ENCODE measurements around the gene CGGBP1.

DNA sequence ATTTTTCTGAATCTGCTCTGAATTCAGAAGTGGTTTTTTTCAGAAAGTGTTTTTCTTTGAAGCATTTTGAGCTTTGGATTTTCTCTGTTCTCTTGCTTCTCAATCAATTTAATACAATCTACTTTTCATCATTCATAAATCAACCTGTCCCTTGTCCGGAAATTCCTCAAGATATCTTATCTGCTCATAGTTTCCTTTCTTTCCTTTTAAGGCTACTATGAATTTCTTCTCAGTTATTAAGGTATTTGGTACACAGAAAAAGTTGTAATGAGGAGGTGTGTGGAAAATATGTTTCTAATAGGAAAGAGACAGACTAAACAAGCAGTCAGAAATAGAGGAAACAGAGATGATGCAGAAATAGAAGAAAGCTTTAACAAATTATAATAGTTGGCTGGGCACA lies 14.4 kb downstream of the CGGBP1 start:
- TF ChIP-seq, protein P1, sequence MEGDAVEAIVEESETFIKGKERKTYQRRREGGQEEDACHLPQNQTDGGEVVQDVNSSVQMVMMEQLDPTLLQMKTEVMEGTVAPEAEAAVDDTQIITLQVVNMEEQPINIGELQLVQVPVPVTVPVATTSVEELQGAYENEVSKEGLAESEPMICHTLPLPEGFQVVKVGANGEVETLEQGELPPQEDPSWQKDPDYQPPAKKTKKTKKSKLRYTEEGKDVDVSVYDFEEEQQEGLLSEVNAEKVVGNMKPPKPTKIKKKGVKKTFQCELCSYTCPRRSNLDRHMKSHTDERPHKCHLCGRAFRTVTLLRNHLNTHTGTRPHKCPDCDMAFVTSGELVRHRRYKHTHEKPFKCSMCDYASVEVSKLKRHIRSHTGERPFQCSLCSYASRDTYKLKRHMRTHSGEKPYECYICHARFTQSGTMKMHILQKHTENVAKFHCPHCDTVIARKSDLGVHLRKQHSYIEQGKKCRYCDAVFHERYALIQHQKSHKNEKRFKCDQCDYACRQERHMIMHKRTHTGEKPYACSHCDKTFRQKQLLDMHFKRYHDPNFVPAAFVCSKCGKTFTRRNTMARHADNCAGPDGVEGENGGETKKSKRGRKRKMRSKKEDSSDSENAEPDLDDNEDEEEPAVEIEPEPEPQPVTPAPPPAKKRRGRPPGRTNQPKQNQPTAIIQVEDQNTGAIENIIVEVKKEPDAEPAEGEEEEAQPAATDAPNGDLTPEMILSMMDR (IDR thresholded peaks at IDR 0.05): no peak
- TF ChIP-seq NPAS2 (CRISPR knock-in tag; IDR thresholded peaks at IDR 0.05; ENCODE audit: borderline replicate concordance): no peak
- TF ChIP-seq, protein P2, sequence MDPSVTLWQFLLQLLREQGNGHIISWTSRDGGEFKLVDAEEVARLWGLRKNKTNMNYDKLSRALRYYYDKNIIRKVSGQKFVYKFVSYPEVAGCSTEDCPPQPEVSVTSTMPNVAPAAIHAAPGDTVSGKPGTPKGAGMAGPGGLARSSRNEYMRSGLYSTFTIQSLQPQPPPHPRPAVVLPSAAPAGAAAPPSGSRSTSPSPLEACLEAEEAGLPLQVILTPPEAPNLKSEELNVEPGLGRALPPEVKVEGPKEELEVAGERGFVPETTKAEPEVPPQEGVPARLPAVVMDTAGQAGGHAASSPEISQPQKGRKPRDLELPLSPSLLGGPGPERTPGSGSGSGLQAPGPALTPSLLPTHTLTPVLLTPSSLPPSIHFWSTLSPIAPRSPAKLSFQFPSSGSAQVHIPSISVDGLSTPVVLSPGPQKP (IDR thresholded peaks at IDR 0.05; ENCODE audit: low read depth, low read length): no peak

Measured in A549 (cell line).